Stimulated activated CD8-positive, alpha-beta memory T cell treated with anti-CD3 and anti-CD28 coated beads, Interleukin-4, amount 100 ng/mL, for 24 hours (primary cell): Measurements from ENCODE around the gene MYF6.

Source experiments
- DNase-seq: peaks from one replicate; pipeline ENCODE4 v3.0.0-alpha.2; 2020; ENCODE audit warnings: low read depth

MYF6 gene

GRCh38 chr12:80707830-80708258 is 410 bp downstream of the MYF6 start:
- no peak for DNase-seq

GRCh38 chr12:80708259-80708974 is 983 bp downstream of the MYF6 start:
- no peak for DNase-seq

- DNase-seq, result no peak
These were observed 1.5 kb downstream of the MYF6 start for GRCh38 chr12:80708975-80709328.

GRCh38 chr12:80709811-80710726 is 2.6 kb downstream of the MYF6 start:
- no peak for DNase-seq

GRCh38 chr12:80710727-80711449 is 3.5 kb downstream of the MYF6 start:
- DNase-seq, result no peak

- no peak for DNase-seq
These were observed 4.4 kb downstream of the MYF6 start for GRCh38 chr12:80711866-80712265.

- no peak for DNase-seq
These were observed 5.4 kb downstream of the MYF6 start for GRCh38 chr12:80712866-80713265.

GRCh38 chr12:80713419-80713818 is 6.0 kb downstream of the MYF6 start:
- DNase-seq, result no peak

GRCh38 chr12:80714055-80714454 is 6.6 kb downstream of the MYF6 start:
- no peak for DNase-seq

- DNase-seq, result no peak
These were observed 7.4 kb downstream of the MYF6 start for GRCh38 chr12:80714846-80715245.

- DNase-seq, result no peak
These were observed 8.3 kb downstream of the MYF6 start for GRCh38 chr12:80715713-80716249.

- DNase-seq, result no peak
These were observed 9.4 kb downstream of the MYF6 start, which contains the start of gene MYF5 for GRCh38 chr12:80716696-80717469. Gene MYF5 (plus strand): TSS chr12:80716912. CDS start chr12:80717064, 152 bp downstream.

GRCh38 chr12:80717856-80718255 is 10.4 kb downstream of the MYF6 start:
- DNase-seq, result no peak

- no peak for DNase-seq
These were observed 13.1 kb downstream of the MYF6 start for GRCh38 chr12:80720516-80720915.

- DNase-seq, result no peak
These were observed 13.9 kb downstream of the MYF6 start for GRCh38 chr12:80721326-80721725.

- DNase-seq, result no peak
These were observed 38.5 kb downstream of the MYF6 start for GRCh38 chr12:80745851-80746505.

GRCh38 chr12:80747800-80748199 is 40.4 kb downstream of the MYF6 start:
- no peak for DNase-seq

- DNase-seq, result no peak
These were observed 42.0 kb downstream of the MYF6 start for GRCh38 chr12:80749456-80749855.

- no peak for DNase-seq
These were observed 45.0 kb downstream of the MYF6 start for GRCh38 chr12:80752464-80752863.

- no peak for DNase-seq
These were observed 46.8 kb downstream of the MYF6 start for GRCh38 chr12:80754274-80754673.

- no peak for DNase-seq
These were observed 49.4 kb downstream of the MYF6 start for GRCh38 chr12:80756875-80757274.
